NCI-H82 (cell line): ENCODE results near the gene BMF.
"Not testable (repeated sequence)": the region's sequence is repeated elsewhere in the genome, so short reads cannot be mapped to it uniquely, and the experiment has no call there.

Source experiments
- DNase-seq: peaks from one replicate; lab custom pipeline; 2025; lab: John Stamatoyannopoulos, UW

The BMF gene

DNA sequence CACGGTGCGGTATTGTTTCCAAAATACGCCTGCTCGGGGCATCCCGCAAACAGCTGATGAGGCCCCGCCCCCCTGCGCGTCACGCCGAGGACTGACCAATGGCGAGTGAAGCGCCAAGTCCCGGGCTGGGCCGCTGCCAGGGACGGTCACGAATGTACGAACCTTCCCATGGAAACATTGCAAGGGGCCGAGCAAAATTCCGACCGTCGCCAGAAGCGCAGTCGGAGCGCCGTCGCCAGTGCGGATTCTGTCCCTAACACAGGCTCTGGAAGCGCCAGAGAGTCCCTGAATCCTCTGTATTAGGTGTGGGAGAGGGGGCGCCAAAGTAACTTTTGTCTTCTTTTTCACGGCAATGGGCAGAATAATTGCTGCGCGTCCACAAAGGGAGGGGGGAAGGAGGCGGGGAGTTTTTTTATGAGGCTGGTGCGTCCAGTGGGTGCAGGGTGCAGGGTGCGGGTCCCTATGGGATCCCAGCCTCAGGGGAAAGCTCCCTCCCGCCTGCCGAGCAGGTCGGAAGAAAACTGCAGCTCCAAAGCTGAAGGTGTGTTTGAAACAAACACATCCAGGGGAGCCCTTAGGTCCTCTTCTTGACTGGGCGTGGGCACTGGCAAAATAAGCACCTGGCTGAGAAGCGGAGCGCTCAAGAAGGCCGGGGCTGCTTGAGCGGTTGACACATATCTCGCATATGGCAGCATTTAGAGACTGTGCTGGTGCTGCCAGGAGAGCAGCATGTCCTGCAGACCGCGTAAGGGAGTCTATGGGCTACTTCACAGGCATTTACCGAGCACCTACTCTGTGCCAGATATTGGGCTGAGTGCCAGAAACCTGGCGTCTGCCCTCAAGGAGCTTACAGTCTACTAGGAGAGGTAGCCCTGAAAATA lies at the start of gene BMF:
TSS of gene BMF (minus strand) at position 25 of the 881 bp plus-strand sequence. CDS start 2,793 bp downstream, outside the sequence.
- peak; percentile 99 for DNase-seq

DNA sequence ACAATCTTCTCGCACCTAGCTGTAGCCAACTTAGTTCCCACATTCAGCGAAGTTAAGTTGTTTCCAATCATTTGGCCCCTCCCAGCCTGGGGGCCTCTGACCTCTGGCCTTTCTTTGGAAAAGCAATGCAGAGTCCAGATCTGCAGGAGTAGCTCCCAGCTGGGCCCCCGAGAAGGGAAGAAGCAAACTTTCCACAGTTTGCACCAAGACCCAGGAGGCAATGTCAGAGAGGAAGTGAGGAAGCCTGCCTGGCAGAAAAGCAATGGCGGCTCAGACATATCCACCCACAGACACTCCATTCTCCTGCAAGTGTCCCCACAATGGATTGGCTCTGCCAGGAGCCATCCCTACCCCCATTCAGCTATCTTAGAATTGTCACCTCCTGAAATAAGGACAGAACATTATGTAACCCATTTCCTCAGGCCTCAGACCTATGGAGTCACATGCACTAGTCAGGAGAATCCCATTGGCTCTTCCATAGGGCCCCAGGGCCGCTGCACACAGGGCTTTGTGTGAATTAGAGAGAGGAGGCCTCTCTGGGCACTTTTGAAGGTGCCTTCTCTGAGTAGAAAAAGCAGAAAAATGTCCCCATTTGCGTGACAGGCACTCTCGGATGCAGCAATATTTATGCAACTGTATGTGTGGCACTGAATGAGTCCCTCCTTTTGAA lies 49.2 kb upstream of the BMF start:
- DNase-seq = no peak

DNA sequence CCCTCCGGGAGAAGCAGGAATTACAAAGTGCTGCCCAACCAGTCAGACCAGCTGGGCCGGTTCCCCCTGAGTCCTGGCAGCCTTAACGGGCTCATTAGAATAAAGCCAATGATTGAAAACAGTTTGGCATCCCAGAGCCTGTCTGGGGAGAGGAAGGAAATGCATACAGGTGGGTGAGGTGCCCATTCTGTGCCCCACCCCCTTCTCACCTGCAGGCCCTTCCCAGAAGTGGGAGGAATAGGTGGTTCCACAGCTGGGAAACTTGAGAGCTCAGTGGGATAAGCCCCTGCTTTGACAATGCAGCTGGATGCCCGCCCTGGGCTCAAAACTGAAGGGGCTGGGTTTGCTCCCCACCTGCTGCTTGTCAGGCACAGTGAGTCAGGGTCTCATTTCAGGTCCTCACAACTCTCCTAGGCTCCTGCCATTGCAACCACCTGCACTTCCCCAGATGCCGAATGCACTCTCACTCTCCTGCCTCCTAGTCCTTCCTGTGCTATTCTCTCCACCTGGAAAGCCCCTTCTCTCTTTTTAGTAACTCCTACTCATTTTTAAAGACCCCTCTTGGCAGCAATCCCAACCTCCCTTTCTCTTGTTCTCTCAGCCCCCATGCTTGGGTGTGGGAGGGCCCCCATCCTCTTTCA lies 46.7 kb upstream of the BMF start:
- no peak for DNase-seq

- DNase-seq = not testable (repeated sequence)
Measured at GRCh38 chr15:40154821-40155220, 46.1 kb upstream of the BMF start.

DNA sequence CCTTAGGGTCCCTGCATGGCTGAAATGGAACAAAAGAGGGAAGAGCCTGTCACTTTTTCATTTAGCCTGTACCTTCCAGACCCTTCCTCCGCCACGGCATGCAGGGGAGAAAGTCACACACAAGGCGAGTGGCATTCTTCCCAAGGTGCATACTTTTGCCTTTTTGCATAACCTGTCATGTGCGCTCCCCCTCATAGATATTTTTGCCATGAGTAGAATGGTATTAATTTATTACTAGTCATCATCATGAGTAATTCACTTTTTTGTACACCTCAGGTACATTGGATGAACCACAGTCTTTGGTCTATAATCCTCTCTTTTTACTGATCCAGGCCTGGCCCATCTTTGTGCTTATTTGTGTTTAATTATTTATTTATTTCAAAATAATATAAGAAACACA lies 43.3 kb upstream of the BMF start:
- DNase-seq = no peak

DNA sequence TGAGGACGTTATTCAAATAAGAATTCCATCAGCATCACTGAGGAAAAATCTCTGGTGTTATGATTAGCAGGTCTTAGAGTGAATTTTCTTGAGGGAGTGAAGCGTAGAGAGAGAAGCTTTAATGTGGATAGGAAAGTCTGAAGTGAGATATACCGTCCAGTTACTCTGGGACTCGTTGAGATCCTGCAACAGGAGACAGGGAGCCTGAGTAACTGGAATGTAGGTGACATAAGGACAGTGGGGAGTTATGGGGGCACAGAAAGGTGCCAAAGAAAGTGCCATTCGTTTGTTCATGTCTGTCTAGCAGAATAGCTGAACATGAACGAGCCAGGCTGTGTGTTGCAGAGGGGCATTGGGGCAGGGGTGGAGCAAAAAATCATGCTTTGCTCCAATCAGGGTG lies 42.8 kb upstream of the BMF start:
- no peak for DNase-seq

- DNase-seq = no peak
Measured at GRCh38 chr15:40150163-40150925, 41.7 kb upstream of the BMF start.

DNA sequence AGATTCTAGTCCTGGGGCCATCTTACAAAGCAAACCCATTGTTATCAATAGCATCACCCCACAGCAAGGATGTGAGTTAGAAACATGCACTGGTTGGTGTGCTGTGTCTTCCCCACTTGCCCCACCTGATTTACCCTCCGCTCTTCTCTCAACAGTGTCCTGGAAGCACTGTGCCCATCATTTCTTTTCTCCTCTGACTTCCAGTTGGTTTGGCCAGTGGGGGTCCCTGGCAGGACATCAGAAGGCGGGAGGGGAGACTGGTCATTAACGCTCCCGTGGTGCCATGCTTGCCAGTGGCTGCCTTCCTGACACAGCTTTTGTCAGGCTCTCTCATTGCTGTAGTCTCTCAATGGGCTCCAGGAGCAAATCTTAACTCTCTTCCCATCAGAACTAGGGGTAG lies 40.7 kb upstream of the BMF start:
- DNase-seq = no peak

- DNase-seq = no peak
Measured at GRCh38 chr15:40146037-40146436, 37.4 kb upstream of the BMF start.

DNA sequence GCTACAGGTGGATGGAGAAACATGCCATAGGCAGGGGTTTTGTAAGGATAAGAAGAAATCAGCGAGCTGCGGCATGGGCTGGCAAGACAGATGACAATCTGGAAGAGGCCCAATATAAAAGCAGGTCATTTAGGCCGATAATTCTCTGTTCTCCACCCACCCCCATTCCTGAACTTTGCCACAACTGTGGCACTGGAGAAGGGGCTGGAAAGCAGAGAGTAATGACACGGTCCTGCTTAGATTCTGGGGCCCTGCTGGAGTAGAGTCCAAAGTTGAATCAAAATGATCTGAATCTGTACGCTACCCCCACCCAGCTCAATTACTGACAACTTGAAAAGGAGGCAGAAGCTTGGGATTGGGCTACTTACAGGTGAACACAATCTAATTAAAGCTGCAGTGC lies 33.7 kb upstream of the BMF start:
- no peak for DNase-seq

DNA sequence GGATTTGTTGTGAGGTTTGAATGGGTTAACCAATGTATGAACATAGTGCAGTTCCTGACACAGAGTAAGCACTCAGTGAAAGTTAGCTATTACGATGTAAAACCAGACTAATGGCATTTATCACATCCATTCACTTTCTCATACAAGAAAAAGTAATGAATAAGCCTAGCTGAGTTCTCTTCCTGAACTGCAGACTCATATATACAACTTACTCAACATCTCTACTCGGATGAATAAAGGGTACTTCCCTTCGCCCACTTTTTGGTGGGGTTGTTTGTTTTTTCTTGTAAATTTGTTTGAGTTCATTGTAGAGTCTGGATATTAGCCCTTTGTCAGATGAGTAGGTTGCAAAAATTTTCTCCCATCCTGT lies 29.5 kb upstream of the BMF start:
- DNase-seq = not testable (repeated sequence)

- DNase-seq = no peak
Measured at GRCh38 chr15:40137303-40138200, 28.9 kb upstream of the BMF start.

DNA sequence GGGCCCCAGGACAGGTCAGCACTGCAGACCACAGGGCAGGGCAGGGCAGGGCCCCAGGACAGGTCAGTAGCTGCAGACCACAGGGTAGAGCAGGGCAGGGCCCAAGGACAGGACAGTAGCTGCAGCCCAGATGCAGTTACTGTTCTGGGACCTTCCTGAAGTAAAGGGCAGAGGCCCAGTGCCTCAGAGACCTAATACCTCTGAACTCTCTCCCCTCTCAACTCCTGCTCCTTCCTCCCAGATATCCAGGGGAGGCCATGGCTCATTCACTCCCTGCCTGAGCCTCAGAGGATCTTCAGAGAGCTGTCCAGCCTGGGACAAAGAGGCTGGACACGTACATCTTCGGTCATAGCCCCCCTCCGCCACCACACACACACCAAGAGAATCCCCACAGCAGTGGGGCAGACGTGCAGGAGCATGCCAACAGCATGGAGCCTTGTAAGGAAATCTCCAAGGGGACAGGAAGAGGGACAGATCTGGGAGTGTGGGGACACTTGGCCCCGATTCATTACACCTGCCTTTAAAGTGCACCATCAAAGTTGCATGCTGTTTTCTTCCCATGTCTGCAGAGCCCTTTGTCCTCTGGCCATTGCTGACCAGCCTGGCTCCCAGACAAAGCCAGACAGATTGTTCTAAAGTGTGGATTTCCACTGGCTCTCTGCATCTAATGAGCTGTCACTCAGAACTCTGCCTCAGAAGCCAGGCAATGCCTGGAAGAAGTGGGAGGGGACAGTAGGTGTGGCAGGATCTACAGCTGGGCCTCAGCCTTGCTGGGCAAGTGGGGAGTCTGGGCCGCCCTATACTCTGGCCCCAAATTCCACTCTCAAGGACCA lies 28.0 kb upstream of the BMF start:
- DNase-seq = no peak

- not testable (repeated sequence) for DNase-seq
Measured at GRCh38 chr15:40135846-40136450, 27.3 kb upstream of the BMF start.

DNA sequence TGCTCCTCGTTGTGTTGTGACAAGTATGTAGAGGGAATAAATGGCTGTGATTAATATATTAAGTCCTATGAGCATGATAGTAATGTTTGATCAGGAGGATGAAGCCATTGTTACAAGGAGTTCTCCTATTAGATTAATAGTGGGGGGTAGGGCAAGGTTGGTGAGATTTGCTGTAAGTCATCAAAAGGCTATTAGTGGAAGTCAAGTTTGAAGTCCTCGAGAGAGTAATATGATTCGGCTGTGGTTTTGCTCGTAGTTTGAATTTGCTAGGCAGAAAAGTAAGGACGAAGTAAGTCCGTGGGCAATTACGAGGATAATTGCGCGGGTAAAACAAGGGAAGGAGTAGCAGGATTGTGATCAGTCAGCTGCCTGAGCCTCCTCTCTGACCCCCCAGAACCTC lies 26.2 kb upstream of the BMF start:
- no peak for DNase-seq

- DNase-seq = no peak
Measured at GRCh38 chr15:40133544-40133943, 24.9 kb upstream of the BMF start.

DNA sequence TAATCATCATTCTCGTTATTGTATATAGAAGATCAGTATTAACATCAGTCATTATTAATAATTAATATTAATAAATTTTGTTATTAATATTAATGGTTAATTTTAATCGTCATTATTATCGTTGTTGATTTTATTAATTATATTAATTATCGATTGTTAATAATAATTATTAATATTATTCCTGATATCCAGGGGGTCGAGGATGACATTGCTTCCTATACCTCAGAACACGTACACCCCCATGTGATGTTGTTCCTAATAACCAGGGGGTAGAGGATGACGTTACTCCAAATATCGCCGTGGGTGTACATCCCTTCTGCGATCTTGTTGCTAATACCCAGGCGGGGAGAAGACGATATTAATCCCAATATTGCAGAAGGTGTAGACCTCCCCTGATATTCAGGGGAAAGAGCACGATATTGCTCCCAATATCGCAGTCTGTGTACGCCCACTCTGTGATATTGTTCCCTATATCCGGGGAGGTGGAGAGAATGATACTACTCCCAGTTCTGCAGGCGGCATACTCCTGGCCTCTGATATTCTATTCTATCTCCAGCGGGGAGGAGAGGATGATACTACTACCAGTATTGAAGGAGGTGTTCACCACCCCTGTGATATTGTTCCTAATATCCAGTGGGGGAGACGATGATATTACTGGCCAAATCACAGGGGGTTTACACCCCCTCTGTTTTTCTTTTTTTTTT lies 22.3 kb upstream of the BMF start:
- peak; percentile 23 for DNase-seq

- DNase-seq = peak; percentile 17
Measured at GRCh38 chr15:40130118-40130517, 21.4 kb upstream of the BMF start.
